Raji (cell line): ENCODE data around the gene FXYD1.

Experiments
- POLR2A ChIP-seq: IDR thresholded peaks from 2 replicates; pipeline ENCODE4 v1.6.1; 2011; ENCODE audit warnings: low read depth, low read length, control low read depth; ENCODE audit not compliant: insufficient read depth

FXYD1 gene

DNA sequence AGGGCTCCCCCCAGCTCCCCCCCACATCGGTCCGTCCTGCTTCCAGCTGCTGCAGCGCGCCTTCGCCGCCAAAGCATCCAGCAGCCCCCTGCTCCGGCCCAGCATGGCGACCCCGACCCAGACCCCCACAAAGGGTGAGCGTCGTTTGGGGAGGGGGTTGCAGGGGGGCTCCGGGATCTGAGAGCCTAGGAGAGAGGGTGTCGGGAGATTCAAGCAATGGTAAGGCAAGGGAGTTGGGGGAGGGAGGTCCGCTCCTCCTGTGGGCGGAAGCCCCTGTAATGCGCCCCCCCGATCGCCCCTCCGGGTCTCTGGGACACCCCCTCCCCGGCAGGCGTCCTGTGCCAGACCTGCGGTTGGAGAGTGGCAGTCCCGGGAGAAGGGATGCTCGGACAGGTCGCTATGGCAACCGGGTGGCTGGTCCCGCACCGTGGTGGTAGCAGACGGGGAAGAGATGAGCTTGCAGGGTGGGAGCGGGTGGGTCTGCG lies 4.6 kb downstream of the FXYD1 start, which contains the start of gene FXYD7:
FXYD7 (plus strand) TSS at position 25 of the 485 bp plus-strand sequence; CDS start at position 104, 79 bp downstream.
- no peak for TF ChIP-seq POLR2A

- TF ChIP-seq POLR2A: no peak
These were observed 5.2 kb downstream of the FXYD1 start for GRCh38 chr19:35143818-35144217.

GRCh38 chr19:35144259-35144599 lies 5.6 kb downstream of the FXYD1 start:
- no peak for TF ChIP-seq POLR2A

GRCh38 chr19:35144600-35145436 lies 6.2 kb downstream of the FXYD1 start:
- no peak for TF ChIP-seq POLR2A

DNA sequence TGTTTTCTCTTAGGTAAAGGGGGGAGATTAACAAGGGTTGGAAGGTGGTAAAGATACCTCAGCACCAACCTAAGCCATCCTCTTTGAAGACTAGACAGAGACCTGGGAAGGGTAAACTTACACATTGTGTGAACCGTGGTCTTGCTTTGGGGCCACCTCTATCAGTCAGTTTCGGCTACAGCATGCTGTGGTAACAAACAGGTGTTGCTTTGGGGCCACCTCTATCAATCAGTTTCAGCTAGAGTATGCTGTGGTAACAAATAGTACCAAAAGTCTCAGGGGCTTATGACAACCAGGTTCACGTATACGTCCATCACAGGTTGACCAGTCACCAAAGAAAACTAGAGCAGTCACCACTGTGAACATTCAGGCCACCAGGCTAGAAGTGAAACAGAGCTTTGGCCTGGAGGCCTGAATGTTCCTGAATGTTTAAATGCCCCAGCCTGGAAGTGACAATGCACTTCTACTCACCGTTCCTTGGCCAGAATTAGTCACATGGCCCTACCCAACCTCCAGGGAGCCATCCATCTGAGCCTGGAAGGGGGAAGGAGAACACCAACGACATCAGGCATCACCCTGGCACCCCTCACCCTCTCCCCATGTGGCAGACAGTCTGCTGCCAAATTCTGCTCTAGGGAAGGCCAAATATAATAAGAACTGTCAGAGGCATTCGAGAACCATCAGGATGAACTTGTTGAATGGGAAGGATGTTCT lies 8.3 kb downstream of the FXYD1 start:
- TF ChIP-seq POLR2A: no peak

DNA sequence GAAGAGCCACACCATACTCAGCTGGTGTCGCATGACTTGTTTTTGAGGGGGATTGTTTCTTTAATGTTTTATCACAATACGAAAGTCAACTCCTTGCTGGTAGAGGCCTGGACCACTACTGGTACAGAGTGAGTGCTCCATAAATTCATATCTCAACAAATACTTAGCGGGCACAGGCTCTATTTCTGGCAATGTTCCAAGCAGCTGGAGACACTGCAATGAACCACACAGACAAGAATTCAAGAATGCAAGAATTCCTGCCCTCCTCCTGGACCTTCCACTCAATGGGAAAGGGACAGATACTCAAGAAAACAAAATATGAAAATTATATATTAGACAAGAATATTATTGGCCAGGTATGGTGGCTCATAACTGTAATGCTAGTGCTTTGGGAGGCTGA lies 10.8 kb downstream of the FXYD1 start:
- TF ChIP-seq POLR2A: no peak

DNA sequence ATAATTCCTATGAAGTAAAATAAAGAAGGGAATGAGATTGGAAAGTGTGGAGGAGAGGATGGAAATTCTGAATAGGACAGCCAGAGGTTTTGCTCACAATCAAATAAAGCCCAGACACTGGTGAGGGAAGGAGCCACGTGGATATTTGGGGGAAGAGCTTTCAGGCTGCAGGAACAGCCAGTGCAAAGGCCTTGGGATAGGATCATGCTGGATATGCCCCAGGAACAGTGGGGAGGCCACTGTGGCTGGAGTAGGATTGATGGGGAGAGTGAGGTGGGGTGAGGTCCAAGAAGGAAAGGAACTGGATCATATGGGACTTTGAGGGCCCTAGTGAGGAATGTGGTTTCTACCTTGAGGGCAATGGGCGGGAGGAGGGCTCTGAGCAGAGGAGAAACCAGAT lies 11.8 kb downstream of the FXYD1 start:
- TF ChIP-seq POLR2A: no peak

DNA sequence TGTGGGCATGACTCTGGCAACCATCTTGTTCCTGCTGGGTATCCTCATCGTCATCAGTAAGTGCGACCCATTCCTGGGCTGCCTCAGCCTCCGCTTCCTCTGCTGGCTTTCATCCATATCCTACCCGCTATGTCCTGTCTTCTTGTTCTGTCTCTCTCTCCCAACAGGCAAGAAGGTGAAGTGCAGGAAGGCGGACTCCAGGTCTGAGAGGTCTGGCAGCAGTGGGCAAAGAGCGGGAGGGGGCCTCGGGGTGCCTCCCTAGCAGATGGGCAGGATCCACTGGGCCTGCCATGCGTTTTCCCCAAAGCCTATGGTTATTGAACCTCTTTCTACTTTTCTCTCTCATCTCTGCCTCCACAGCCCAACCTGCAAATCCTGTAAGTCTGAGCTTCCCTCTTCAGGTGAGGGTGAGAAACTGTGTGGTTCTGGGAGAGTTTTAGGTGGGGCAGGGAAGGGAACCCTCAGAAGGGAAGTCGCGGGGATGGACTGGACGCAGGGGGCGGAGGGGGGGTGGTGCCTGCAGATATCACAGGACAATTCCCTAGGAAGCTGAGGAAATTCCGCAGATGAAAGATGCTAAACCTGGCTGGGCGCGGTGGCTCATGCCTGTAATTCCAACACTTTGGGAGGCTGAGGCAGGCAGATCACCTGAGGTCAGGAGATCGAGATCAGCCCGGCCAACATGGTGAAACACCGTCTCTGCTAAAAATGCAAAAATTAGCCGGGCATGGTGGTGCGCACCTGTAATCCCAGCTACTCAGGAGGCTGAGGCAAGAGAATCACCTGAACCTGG lies 12.8 kb downstream of the FXYD1 start:
- TF ChIP-seq POLR2A: no peak

DNA sequence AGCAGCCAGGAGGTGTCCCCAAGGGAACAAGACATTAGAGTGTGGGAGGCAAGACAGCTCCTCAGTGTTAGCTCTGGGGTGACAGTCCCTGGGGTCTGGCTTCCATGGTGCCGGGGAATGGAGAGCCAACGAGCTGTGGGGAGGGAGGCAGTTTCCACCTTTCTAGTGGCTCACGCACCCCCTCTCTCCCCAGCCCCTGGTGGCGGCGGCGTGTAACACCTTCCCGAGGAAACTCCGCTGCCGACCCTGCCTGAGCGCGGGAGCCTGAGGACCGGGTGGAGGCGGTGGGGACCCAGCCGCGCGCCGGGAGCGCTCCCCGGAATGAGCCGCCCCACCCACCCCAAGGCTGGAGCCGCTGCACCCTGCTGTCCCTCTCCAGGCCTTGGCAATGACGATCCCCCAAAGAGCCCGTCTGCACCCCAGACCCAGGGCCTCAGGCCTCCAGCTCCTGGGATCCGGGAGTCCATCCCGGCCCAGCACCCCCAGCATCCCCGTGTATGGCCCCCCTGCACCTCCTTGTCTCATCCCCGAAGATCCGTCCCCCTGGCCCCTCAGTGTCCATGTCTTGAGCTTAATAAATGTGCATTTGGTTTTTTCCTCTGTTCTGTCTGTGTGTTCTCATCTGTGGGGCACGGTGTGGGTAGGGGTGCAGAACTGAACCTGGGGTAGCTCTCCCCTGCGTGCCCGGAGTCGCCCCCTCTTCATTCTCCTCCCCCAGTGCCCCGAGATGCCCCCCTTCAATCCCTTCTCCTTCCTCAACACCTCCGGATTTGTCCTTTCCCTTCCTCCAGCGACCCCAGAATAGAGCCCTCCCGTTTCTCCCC lies 15.3 kb downstream of the FXYD1 start:
- TF ChIP-seq POLR2A: no peak

- peak; percentile 83 for TF ChIP-seq POLR2A
These were observed 16.1 kb downstream of the FXYD1 start, which contains the start of gene FXYD5 for GRCh38 chr19:35154525-35155406. FXYD5 (plus strand) TSS chr19:35154735; CDS start chr19:35155551, 816 bp downstream.

- TF ChIP-seq POLR2A: no peak
These were observed 16.8 kb downstream of the FXYD1 start for GRCh38 chr19:35155441-35155840.

GRCh38 chr19:35155981-35156672 lies 17.5 kb downstream of the FXYD1 start:
- TF ChIP-seq POLR2A: no peak

- TF ChIP-seq POLR2A: no peak
These were observed 18.0 kb downstream of the FXYD1 start for GRCh38 chr19:35156673-35157014.
